ENCODE results near the gene C16orf78. TPM values are rescaled to one million over a fixed set of nuclear protein-coding genes. Genes with fewer than 3 reads are reported as not detected.

C16orf78 gene
- total RNA-seq, 4 donors from 2014 or later: not detected

GRCh38 chr16:49419006-49419405 lies 45.4 kb downstream of the C16orf78 start:
- intact Hi-C loops (cut with DNase I; ENCODE audit: low total_unique reads): no loop called here
- Histone ChIP-seq H3K36me3 (no peaks in the 10 kb centered on the region), H3K27me3 (no peaks in the 10 kb centered on the region), H3K4me1 (no peaks in the 10 kb centered on the region), H3K27ac (no peak overlapping the region), H3K9me3 (no peaks in the 10 kb centered on the region), H3K4me3 (no peak overlapping the region)
- ATAC-seq (no peak), DNase-seq (no peak)
- in situ Hi-C loops (cut with MboI; ENCODE audit: low sequenced_read_pairs in 4 of 4): loop anchor here in 3 of 4 donors (10.0 to 25.0 kb wide), 3 partner anchors 168 to 506 kb away; no protein-coding TSS in a partner anchor
- TF ChIP-seq POLR2A (IDR thresholded peaks at IDR 0.05) (no peak), CTCF (IDR thresholded peaks at IDR 0.05 in 4 of 5, conservative IDR thresholded peaks at IDR 0.05 in 1 of 5) (no peak)

DNA sequence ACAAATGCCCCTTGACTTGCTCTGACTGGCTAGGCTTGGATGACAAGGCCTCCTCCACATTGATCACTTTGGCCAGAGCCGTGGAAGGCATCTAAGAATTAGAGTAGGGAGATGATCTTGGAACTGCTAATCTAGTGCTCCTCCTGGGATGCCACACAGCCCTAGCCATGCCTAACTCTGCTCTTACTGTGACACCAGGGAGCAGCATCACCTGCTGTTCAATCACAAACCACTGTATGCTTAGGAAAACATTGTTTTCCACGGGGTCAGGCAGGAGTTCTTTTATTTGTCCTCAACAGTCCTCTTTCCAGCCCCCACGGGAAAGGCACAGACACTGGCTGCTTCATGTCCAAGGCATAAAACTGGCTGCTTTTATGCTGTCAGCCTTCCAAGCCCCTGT lies 46.3 kb downstream of the C16orf78 start:
- Histone ChIP-seq H3K4me1 (no peaks in the 10 kb centered on the region), H3K9me3 (no peaks in the 10 kb centered on the region), H3K27ac (no peak overlapping the region), H3K4me3 (no peak overlapping the region), H3K27me3 (no peaks in the 10 kb centered on the region), H3K36me3 (no peaks in the 10 kb centered on the region)
- in situ Hi-C loops (cut with MboI; ENCODE audit: low sequenced_read_pairs in 4 of 4) (loop anchor here in 3 of 4 donors (10.0 to 25.0 kb wide), 3 partner anchors 167 to 505 kb away; no protein-coding TSS in a partner anchor), intact Hi-C loops (cut with DNase I; ENCODE audit: low total_unique reads) (no loop called here)
- DNase-seq (no peak), ATAC-seq (no peak)
- TF ChIP-seq CTCF (IDR thresholded peaks at IDR 0.05 in 4 of 5, conservative IDR thresholded peaks at IDR 0.05 in 1 of 5) (no peak), POLR2A (IDR thresholded peaks at IDR 0.05) (no peak)

- Histone ChIP-seq H3K27me3 (no peaks in the 10 kb centered on the region), H3K4me1 (no peaks in the 10 kb centered on the region), H3K36me3 (no peaks in the 10 kb centered on the region), H3K27ac (no peak overlapping the region), H3K4me3 (no peak overlapping the region), H3K9me3 (no peaks in the 10 kb centered on the region)
- in situ Hi-C loops (cut with MboI; ENCODE audit: low sequenced_read_pairs in 4 of 4) (loop anchor here in 2 of 4 donors (25.0 kb wide), 2 partner anchors 164 to 489 kb away; no protein-coding TSS in a partner anchor), intact Hi-C loops (cut with DNase I; ENCODE audit: low total_unique reads) (no loop called here)
- TF ChIP-seq CTCF (IDR thresholded peaks at IDR 0.05 in 4 of 5, conservative IDR thresholded peaks at IDR 0.05 in 1 of 5) (no peak), POLR2A (IDR thresholded peaks at IDR 0.05) (no peak)
- no peak for DNase-seq
- ATAC-seq: no peak
Observed at GRCh38 chr16:49422896-49423295, 49.3 kb downstream of the C16orf78 start.

GRCh38 chr16:49424961-49425360 lies 51.4 kb downstream of the C16orf78 start:
- Histone ChIP-seq H3K4me1 (no peaks in the 10 kb centered on the region), H3K36me3 (no peaks in the 10 kb centered on the region), H3K4me3 (no peak overlapping the region), H3K27ac (no peak overlapping the region), H3K9me3 (no peaks in the 10 kb centered on the region), H3K27me3 (no peaks in the 10 kb centered on the region)
- intact Hi-C loops (cut with DNase I; ENCODE audit: low total_unique reads): no loop called here
- in situ Hi-C loops (cut with MboI; ENCODE audit: low sequenced_read_pairs in 4 of 4): loop anchor here in 2 of 4 donors (25.0 kb wide), 2 partner anchors 162 to 487 kb away; no protein-coding TSS in a partner anchor
- TF ChIP-seq CTCF (IDR thresholded peaks at IDR 0.05 in 4 of 5, conservative IDR thresholded peaks at IDR 0.05 in 1 of 5): no peak
- no peak for TF ChIP-seq POLR2A (IDR thresholded peaks at IDR 0.05)
- ATAC-seq (no peak), DNase-seq (no peak)

- Histone ChIP-seq H3K4me1 (no peaks in the 10 kb centered on the region), H3K4me3 (no peak overlapping the region), H3K27ac (no peak overlapping the region), H3K36me3 (no peaks in the 10 kb centered on the region), H3K9me3 (no peaks in the 10 kb centered on the region), H3K27me3 (peaks cover 0 to 5% (median 4%) of the 10 kb centered on the region in 3 donors)
- intact Hi-C loops (cut with DNase I; ENCODE audit: low total_unique reads) (no loop called here), in situ Hi-C loops (cut with MboI; ENCODE audit: low sequenced_read_pairs in 4 of 4) (no loop called here)
- DNase-seq (no peak), ATAC-seq (no peak)
- TF ChIP-seq CTCF (IDR thresholded peaks at IDR 0.05 in 4 of 5, conservative IDR thresholded peaks at IDR 0.05 in 1 of 5) (no peak), POLR2A (IDR thresholded peaks at IDR 0.05) (no peak)
Observed at GRCh38 chr16:49427771-49428170, 54.2 kb downstream of the C16orf78 start.

Data from gastrocnemius medialis (tissue), 4 donors.